GM18858 (cell line): ENCODE data around the gene LGI2.

ENCODE experiments used
- ATAC-seq: cut with Tn5 transposase; IDR thresholded peaks from one replicate; pipeline ENCODE4 v1.9.1; 2021; ENCODE audit not compliant: unreplicated experiment

LGI2 gene

DNA sequence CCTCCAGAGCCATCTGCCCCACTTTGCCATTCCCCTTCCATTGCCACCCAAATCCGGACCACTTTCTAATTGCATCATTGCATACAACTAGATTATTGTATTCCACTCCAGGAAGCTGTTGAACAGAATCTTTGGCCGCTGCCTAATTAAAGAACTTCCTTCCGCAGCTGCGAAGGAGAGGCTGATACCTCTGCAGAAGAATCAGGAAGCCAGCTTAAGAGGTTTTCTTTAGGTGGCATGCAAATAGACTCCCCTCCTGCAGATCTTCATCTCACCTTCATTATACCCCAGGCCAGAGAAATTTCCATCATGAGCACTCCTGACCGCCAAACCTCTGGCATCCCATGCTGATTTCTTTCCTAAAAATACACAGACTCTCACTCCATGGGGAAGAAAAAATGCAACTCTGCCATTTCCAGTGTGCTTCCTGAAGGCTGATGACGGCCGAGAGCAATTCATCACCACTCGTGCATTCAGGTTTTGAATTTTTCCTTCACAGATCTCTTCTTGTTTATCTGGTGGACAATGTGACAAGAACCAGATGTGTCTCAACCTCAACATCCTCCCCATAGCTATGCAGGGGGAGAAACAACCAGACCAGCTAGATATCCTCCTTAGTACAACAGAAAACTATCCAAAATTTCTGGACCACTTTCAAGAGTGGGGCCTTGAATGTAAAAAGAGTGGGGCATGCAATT is 31.2 kb downstream of the LGI2 start:
- ATAC-seq, result no peak

DNA sequence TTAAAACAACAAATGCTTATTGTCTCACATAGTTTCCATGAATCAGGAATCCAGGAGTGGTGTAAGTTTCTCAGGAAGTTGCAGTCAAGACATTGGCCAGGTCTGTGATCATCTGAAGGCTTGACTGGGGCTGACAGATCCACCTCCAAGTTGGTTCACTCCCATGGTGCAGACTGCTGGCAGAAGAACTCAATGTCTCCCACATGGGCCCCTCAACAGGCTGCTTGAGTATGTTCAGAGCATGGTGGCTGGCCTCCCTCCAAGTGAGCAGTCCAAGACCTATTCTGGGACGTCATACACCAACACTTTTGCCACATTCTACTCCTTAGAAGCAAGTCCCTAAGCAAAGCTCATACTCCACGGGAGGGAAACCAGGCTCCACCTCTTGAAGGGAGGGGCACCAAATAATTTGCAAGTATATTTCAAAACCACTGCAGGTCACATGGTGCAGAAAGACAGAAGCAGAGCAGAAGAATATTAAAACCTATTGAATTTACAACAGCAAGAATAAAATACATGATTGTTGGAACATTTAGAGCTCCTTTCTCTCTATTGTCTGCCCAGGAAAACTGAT is 35.3 kb downstream of the LGI2 start:
- no peak for ATAC-seq

DNA sequence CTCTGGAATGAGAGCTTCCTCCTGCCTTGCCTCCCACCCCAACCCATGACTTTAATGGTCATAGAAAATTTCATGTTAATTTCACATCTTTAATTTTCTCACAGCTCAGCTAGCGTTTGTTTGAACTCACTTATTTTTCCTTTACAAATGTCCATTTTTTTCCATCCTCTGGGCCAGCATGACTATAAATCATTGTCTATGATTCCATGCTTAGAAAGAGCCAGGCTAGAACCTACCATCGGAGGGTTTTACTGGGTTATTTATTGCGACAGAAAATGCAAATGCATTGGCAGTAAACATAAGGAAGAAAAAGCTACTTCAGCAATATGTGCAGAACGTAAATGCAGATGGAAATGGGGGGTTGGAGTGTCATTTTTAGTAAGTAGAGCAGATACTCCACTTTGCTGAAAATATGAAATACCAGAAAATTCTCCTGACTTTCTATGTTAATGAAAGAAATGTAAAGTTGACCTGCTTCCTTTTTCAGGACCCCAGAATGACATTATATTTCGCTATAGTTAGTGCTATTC is 37.1 kb downstream of the LGI2 start:
- no peak for ATAC-seq

DNA sequence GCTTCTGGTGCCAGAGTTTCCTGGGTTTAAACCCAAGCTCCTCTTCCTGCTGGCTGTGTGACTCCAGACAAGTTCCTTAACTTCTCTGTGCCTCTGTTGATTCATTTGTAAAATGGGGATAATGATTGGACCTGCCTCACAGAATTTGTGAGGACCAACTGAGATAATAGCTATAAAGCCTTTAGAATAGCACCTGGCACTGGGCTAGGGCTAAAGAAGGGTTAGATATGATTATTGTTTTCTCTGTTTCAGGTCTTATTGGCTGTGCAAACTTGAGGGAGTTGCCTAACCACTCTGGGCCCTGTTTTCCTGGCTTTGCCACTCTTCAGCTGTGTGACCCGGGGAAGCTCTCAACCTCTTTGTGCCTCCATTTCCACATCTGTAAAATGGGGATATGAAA is 37.8 kb downstream of the LGI2 start:
- ATAC-seq, result no peak

DNA sequence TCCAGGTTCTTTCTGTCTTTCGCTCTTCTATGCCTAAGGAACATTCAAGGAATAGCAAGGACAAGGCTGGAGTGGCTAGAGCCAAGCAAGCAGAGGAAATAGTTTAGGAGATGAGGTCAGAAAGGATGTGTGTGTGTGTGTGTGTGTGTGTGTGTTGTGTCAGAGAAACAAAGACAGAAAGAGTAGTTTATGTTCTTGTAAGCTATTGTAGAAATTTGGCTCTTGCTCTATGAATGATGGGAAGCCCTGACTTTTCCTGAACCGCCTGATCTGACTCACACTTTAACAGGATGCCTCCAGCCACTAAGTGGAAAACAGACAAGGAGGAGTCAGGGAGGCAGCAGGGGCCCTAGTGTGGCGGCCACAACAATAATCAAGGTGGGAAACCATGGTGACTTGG is 39.7 kb downstream of the LGI2 start:
- no peak for ATAC-seq

DNA sequence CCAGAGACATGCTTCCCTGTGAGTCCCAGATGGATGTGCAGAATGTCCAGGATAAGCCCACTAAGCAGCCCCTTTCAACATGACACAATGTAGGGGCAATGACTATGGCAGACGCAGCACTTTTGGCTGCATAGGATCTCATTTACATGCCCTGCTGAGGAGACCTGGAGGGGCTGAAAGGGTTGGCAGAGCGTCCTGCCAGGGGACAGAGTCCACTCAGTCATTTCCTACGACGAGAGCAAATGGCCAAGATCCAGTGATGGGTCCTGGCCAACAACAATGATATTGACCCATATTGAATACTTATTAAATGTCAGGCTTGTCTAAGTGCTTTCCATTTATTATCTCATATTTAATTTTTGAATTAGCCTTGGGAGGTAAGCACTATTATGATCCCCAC is 41.4 kb downstream of the LGI2 start:
- no peak for ATAC-seq

DNA sequence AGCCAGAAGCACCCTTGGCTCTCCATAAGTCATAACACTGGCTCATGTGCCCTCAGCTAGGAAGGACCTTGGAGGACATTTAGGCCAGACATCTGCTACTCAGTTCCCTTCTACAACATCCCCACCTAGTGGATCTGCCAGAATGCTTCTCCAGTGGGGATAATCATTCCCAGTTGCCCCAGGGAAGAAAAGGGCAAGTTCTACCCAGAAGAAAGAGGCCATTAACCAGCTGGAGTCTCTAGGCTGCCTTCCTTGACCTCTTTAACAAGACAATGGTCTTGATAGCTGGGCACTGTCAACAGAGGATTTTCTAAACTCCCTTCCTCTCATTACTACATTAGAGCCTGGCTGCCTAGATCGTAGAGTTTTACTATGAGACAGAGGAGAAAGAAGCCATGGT is 42.0 kb downstream of the LGI2 start:
- no peak for ATAC-seq

DNA sequence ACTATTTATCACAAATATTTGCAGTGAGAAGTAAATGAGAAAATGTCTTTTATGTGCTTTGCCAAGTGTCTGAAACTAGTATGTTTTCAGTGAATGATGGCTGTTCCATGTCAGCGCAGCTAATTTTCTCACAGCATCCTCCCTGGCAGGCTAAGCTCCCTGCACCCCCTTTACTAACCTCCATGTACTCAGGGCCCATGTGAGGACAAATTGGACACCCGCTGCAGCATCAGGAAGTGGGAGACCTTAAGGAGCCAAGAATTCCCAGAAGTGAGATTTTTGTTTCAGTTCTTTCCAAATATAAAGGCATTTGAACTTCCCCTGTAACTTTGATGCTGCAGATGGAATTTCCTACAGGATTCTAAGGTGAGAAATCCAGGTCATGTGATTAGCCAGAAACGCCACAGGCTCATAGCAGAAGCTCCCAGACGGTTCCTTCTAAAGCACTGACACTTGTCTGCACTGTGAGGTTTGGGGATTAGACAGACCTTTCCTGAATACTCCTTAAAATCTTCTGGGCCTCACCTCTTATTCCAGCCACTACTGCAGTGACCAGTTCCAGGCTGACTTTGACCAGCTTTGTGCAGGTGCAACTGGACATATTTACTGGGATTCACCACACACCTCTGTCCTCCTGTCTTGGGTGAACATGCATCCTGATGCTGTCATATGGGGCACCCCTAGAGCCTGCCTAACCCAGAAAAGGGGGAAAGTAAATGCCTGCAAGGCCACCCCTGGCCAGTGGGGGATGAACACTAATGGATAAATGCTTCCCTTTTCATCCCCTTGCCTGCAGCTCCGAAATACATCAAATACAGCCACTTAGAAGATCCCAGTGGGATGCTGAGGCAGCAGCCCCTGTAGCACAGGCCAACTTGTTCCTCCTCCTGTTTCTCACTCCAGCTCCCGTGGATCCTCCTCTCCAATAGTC is 45.9 kb downstream of the LGI2 start:
- no peak for ATAC-seq

DNA sequence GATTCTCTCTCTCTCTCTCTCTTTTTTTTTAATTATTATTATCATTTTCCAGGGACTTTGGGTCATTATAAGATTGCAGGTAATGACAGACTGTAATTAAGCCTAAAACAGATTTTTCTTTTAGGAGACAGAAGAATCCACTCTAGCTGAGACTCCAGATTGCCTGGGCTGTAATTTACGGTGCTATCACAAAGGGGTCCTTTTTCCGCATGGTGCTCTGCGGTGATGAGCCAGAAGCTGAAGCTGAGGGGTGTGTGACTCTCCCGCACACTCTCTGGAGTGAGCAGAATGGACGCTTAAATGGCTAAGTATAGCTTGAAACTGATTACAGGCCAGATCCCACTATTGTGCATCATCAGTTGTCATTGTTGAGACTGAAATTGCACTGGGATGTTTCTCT is 50.0 kb downstream of the LGI2 start:
- no peak for ATAC-seq

DNA sequence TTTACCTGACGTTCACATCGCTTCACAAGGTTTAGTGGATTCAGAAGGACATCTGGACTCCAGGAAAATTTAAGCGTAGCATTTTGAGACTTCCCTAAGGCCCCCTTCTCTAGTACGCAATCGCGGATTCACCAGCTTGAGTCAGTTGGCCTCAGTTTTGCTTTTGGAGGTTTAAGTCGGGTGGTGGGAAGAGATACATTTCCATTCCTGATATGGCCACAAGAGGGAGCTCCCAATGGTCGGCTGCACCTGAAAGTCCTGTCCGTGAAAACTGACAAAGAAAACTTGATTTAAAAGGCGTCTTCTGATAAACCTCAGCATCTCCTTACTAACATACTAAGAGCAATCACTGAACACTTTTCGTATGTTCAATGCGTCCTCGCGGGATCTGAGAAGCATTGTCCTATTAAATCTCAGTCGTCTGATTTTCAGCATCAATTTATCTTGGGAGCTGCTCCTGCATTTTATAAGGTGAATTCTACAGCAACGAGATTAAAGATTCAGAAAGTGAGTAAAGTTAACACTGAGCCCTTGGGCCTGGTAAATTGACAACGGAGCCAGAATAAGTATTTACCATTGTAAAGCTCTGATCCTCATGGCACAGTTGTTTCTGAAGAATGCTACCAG is 50.6 kb downstream of the LGI2 start:
- peak; percentile 67 for ATAC-seq

DNA sequence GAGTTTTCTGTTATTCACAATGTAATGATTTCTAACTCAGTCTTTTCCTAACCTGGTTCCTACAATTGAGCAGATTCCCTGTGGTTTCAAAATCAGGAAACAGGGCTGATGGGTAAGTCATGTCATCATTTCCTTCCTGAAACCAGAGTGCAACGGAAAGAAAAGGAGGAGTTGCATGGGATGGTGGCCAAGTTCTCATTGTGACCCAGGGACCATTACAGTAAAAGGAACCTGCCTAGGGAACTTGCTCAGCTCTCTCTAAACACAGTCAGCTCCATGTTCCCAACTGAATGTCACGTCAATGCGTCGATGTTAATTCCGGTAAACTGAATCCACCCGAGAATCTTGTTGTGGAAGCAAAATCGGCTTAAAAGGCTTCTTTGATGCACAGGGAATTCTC is 51.2 kb downstream of the LGI2 start:
- ATAC-seq, result no peak

DNA sequence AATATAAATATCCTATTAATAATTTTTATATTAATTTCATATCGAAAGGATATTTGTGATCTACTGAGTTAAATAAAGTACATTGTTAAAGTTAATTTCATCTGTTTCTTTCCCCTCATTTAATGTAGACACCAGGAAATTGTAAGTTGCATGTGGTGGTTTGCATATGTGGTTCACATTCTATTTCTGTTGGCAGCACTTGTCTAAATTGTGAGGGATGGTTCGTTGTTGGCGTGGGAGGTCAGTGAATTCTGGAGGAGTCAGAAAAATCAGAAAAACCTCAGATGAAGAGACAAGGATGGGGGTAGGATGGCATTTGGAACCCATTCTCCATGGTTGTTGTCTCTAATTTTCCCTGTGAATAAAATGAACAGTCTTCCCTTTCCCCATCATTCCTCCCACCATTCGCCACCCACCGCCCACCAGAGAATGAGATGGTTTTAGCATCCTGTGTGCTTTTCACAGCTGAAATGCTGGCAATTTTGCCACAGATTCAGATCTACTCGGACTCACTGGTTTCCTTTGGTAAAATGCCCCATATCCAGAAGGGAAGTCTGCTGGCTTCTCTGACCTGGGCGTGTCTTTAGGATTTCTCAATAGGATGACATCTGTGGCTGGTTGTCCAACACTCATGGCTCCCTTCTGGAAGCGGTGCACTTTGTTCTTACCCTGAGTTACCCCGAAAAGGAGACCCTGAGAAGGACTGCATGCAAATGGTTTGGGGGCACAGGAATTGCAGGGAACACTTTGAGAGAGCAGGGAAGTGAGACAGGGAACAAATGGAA is 52.3 kb downstream of the LGI2 start:
- ATAC-seq, result no peak

DNA sequence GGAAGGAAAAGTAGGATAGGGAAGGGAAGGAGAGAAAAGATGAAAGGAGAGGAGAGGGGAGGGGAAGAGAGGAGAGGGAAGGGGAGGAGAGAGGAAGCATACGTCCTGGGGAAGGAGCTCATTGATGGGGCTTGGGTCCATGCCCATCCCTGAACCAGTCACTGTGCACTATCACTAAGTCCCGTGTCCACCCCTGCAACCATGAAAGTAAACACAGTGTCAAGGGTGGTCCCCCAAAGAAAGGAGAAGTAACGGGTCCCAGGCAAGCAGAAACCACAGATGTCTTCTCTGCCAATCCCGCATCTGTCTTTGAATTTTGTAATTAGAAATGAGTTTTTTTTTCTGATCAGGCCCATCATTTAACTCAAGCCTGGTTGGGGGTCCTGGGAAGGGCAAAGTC is 55.2 kb downstream of the LGI2 start:
- no peak for ATAC-seq

DNA sequence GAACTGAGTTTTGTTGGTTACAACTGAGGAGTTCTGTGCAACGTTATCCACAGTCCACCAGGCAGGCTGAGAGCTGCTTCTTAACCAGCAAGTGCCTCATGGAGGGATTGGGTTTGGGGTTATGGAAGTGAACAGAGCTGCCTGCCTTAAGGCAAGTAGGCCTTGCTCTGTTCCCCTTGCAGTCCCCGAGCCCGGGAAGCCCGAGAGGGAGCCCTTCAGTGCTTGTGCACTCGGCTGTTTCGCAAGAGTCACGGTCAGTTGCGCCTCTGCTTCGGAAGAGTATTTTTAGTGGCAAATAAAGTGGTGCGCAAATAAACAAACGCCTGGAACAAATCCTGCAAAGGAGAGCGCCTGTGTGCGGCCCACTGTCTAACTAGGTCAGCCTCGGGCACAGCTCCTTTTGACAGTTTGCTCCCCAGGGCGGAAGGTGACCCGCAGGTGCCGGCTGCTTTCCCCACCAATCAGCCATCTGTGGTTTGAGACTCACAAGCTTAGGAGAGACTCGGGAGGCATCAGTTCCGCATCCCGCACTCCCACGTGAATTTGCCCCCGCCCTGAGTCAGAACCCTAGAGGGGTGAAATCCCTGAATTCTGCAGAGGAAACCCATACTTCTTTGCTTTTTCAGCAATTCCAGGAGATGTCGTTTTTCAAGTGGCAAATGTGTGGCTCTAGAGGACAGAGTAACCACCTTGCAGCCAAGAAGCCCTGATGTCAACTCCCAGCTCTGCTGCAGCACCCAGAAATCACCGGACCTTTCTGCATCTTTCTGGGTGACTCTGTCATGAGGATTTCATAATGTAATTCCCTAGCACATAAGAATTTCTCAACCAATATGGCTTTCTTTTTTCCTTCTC is 56.8 kb downstream of the LGI2 start:
- no peak for ATAC-seq

DNA sequence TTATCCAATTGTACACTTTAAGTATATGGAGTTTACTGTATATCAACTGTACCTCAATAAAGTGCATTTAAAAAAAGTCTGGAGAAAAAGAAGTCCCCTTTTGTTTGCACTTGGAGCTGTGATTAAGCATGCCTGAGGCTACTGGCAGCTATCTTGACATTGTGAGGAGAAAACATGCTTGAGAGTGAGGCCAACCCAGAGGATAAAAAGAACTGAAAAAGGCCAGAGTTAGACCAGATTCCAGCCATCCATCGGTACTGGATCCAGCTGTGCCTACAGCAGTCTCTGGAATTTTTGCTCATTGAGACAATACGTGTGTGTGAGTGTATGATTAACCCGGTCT is 57.4 kb downstream of the LGI2 start:
- ATAC-seq, result no peak

DNA sequence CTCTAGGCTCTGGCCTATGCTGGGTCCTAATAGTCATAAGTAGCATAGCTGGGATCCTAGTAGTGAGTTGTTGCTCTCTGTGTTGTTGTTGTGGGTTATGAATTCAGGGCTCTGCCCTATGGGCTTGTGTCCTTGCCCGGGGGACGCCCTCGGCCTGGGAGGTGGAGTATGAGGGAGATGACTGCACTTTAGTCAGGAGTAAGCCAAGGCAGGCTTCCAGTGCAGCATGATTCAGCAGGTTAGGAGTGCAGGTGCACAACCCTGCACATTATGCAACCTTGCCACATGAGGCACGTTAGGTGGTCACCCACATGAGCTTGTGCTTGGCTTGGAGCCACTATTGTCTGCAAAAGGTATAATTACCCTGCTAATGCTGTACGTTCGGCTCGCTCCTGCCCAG is 59.6 kb downstream of the LGI2 start:
- no peak for ATAC-seq

DNA sequence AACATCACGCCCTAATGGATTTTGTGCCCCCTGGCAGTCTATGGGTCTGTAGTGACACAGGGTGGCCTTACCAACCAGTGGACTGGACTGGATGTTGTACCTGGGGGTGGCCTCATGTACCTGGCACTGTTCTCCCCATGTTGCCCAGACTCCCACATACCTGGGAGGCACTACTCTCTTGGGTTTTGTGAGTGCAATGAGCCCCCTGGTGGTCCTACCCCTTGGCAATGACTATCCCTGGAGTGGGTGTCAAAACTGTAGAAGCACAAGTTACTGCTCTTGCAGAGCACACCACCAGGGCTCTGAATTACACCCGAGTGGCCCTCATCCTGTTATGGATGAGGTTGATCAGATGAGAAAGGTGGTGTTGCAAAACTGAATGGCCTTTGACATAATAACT is 60.1 kb downstream of the LGI2 start:
- ATAC-seq, result no peak

DNA sequence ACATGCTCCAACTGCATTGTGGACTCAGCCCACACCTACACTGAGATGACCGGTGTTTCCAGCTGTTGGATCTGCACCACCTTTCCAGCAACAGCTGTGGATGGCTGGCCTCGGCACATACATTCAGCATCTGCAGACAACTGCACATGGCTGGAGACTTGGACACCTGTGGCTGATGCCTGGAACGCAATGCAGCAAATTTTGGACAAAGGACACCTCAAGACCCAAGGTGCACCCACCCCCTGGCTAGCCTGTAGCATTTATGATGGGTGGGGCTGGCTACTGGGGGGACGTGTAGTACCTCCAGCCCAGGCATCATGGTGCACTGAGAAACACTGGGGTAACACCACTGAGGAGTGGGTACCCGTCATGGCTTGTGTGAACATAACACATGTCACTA is 60.6 kb downstream of the LGI2 start:
- no peak for ATAC-seq

DNA sequence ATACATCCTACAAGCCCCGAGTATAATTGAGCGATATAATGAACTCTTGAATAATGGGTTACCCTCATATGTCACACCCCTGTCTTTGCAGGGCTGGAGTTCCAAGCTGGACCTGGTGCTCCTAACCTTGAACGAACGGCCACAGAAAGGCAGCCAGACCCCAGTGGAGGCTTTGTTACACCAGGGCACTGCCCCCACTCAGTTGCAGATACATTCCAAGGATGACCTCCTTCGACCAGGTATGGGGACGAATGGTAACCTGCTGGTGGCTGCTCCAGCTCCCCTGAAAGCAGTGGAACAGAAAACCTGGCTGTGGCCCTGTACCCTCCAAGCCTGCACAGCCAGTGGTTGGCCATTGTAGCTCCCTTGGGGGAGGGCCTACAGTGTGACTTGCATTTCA is 61.3 kb downstream of the LGI2 start:
- no peak for ATAC-seq

DNA sequence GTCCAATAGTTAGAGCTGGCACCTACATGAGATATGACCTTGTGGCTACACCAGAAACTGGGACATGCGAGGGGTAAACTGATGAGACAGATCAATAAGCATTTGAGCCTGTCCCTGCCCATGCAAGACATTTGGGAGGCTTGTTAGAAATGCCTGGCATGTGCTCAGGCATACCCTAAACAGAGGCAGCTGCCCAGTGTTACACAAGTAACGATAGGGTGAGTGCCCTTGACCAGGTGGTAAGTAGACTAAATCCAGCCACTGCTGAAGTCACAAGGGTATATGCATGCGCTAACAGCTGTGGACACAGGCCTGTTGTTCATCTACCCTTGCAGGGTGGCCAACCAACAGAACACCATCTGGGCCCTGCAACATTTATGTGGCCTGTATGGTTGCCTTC is 61.8 kb downstream of the LGI2 start:
- no peak for ATAC-seq
